Measurements from ENCODE around the gene PCNX2. TPM values are rescaled to one million over a fixed set of nuclear protein-coding genes. Genes with fewer than 3 reads are reported as not detected.

PCNX2 gene
- total RNA-seq, 4 donors from 2014 or later, result 12.1 to 35.1 (median 15.8) TPM

- Histone ChIP-seq H3K27me3 (no peaks in the 10 kb centered on the region), H3K4me3 (replicated peaks in 1 of 3) (no peak overlapping the region), H3K9me3 (no peaks in the 10 kb centered on the region), H3K4me1 (no peaks in the 10 kb centered on the region), H3K36me3 (no peaks in the 10 kb centered on the region), H3K27ac (no peak overlapping the region)
- WGBS, 2 donors, result 85 to 89% methylated on average over 7 of the region's 7 CpGs
- no peak for TF ChIP-seq POLR2A (IDR thresholded peaks at IDR 0.05)
- TF ChIP-seq, protein P1, sequence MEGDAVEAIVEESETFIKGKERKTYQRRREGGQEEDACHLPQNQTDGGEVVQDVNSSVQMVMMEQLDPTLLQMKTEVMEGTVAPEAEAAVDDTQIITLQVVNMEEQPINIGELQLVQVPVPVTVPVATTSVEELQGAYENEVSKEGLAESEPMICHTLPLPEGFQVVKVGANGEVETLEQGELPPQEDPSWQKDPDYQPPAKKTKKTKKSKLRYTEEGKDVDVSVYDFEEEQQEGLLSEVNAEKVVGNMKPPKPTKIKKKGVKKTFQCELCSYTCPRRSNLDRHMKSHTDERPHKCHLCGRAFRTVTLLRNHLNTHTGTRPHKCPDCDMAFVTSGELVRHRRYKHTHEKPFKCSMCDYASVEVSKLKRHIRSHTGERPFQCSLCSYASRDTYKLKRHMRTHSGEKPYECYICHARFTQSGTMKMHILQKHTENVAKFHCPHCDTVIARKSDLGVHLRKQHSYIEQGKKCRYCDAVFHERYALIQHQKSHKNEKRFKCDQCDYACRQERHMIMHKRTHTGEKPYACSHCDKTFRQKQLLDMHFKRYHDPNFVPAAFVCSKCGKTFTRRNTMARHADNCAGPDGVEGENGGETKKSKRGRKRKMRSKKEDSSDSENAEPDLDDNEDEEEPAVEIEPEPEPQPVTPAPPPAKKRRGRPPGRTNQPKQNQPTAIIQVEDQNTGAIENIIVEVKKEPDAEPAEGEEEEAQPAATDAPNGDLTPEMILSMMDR (IDR thresholded peaks at IDR 0.05), result no peak
- DNase-seq, result no peak
- intact Hi-C loops (cut with DNase I), result no loop called here
Observed at GRCh38 chr1:232991238-232991637, 304.3 kb downstream of the PCNX2 start.

GRCh38 chr1:232990176-232991128 lies 305.1 kb downstream of the PCNX2 start:
- Histone ChIP-seq H3K27me3 (no peaks in the 10 kb centered on the region), H3K36me3 (no peaks in the 10 kb centered on the region), H3K4me1 (no peaks in the 10 kb centered on the region), H3K4me3 (replicated peaks in 1 of 3) (no peak overlapping the region), H3K9me3 (no peaks in the 10 kb centered on the region), H3K27ac (no peak overlapping the region)
- intact Hi-C loops (cut with DNase I), result no loop called here
- no peak for DNase-seq
- WGBS, 2 donors, result 87 to 90% methylated on average over 12 to 13 of the region's 20 CpGs
- TF ChIP-seq, protein P1 (IDR thresholded peaks at IDR 0.05), result no peak
- no peak for TF ChIP-seq POLR2A (IDR thresholded peaks at IDR 0.05)

DNA sequence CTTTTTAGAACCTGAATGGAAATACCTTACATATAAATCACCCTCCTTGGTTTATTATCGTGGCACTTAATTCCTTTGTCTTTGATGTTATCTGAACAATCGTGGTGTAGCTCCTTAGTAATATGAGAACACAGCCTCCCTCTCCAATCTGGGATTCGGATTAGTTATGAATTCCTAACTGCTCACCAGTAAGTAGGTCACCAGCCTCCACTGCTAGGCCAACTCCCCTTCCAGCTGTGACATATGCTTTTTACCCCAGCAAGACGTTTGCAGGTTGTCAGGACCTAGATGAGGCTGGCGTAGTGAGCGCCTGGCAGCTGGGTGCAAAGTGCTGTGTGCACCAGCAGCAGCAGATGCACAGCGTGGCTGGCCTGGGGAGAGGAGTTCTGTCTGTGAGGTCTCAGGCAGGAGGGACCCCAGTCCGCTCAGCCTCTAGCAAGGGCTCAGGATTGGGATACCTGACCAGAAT lies 306.9 kb downstream of the PCNX2 start:
- no peaks in the 10 kb centered on the region for H3K4me1 ChIP-seq
- intact Hi-C loops (cut with DNase I), result no loop called here
- no peaks in the 10 kb centered on the region for H3K27me3 ChIP-seq
- no peak overlapping the region for H3K4me3 ChIP-seq (replicated peaks in 1 of 3)
- 81 to 83% methylated on average over 7 to 8 of the region's 8 CpGs for WGBS, 2 donors
- H3K27ac ChIP-seq, result no peak overlapping the region
- DNase-seq, result no peak
- no peak for TF ChIP-seq POLR2A (IDR thresholded peaks at IDR 0.05)
- TF ChIP-seq, protein P1 (IDR thresholded peaks at IDR 0.05), result no peak
- H3K36me3 ChIP-seq, result no peaks in the 10 kb centered on the region
- H3K9me3 ChIP-seq, result no peaks in the 10 kb centered on the region

DNA sequence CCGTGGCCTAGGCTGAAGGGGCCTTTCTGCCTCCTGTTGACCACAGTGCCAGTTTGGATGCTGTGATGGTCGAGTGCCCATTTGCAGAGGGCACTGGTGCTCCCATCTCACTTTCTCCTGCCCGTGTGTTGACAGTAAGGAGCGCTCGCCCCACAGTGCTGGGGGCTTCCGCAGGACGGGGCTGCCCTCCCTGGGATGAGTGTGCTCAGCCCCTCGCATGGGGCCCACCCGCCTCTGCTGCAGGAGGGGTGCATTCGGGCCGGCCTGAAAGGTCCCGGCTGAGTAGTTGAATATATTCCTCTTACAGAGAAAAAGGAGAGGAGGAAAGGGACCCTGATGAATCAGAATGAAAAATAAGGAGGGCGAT lies 307.8 kb downstream of the PCNX2 start:
- no peak for DNase-seq
- intact Hi-C loops (cut with DNase I), result no loop called here
- H3K27me3 ChIP-seq, result no peaks in the 10 kb centered on the region
- TF ChIP-seq POLR2A (IDR thresholded peaks at IDR 0.05), result no peak
- TF ChIP-seq, protein P1 (IDR thresholded peaks at IDR 0.05), result no peak
- 90 to 98% methylated on average over 12 of the region's 13 CpGs for WGBS, 2 donors
- no peaks in the 10 kb centered on the region for H3K9me3 ChIP-seq
- H3K36me3 ChIP-seq, result no peaks in the 10 kb centered on the region
- H3K4me1 ChIP-seq, result no peaks in the 10 kb centered on the region
- H3K27ac ChIP-seq, result no peak overlapping the region
- H3K4me3 ChIP-seq (replicated peaks in 1 of 3), result no peak overlapping the region
